Brain microvascular endothelial cell (primary cell): Measurements from ENCODE around the gene NFATC2IP.
"Not testable (repeated sequence)": the region's sequence is repeated elsewhere in the genome, so short reads cannot be mapped to it uniquely, and the experiment has no call there.

ENCODE experiments used
- DNase-seq: peaks from one replicate; pipeline ENCODE4 v3.0.0-alpha.2; 2020
- H3K27ac ChIP-seq: fragments of 250-450 bp; sonication (Bioruptor Pico); 2 replicates; pipeline ENCODE4 v1.5.1; 2020; ENCODE audit warnings: mild to moderate bottlenecking, moderate library complexity
- H3K27me3 ChIP-seq: fragments of 250-450 bp; sonication (Bioruptor Pico); replicated peaks from 2 replicates; pipeline ENCODE4 v1.5.1; 2020; ENCODE audit warnings: mild to moderate bottlenecking
- H3K36me3 ChIP-seq: fragments of 250-450 bp; sonication (Bioruptor Pico); replicated peaks from 2 replicates; pipeline ENCODE4 v1.5.1; 2020; ENCODE audit warnings: mild to moderate bottlenecking
- H3K4me3 ChIP-seq: 2 replicates; pipeline ENCODE4 v1.5.1; 2011; ENCODE audit warnings: low read depth, mild to moderate bottlenecking, control low read depth, low read length, moderate library complexity
- CTCF ChIP-seq: IDR thresholded peaks from 2 replicates; pipeline ENCODE4 v1.5.1; 2011; ENCODE audit warnings: low read depth, mild to moderate bottlenecking, moderate library complexity, low read length, control low read depth, inconsistent platforms; ENCODE audit errors: missing control alignments
- in situ Hi-C: cut with HindIII; loops from 2 replicates; pipeline ENCODE4 v1.10.0; 2017; ENCODE audit warnings: low sequenced_read_pairs, low pct_ligation_motif_present

The NFATC2IP gene

DNA sequence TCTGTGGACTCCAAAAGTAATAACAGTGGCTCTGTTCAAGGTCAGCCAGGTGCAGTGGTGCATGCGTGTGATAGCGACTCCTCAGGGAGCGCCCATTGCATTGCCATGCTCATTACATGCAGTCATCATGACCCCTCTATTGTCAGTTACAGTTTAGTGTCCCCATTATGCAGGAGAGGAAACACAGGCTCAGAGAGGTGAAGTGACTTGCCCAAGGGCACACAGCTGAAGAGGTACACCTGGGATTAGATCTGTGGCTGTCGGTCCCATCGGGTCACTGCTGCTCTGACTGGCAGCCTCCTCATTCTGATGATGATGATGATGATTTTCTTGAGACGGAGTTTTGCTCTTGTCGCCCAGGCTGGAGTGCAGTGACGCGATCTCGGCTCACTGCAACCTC is 41.8 kb downstream of the NFATC2IP start:
- TF ChIP-seq CTCF: no peak
- in situ Hi-C loops: no loop called here
- Histone ChIP-seq H3K4me3 (no peak overlapping the region), H3K36me3 (peaks cover 5% of the 10 kb centered on the region), H3K27me3 (no peaks in the 10 kb centered on the region), H3K27ac (no peak overlapping the region)
- no peak for DNase-seq

- no peak for DNase-seq
- H3K36me3 ChIP-seq: no peaks in the 10 kb centered on the region
- no peak for TF ChIP-seq CTCF
- H3K27me3 ChIP-seq: no peaks in the 10 kb centered on the region
- in situ Hi-C loops: no loop called here
- H3K27ac ChIP-seq: no peak overlapping the region
- no peak overlapping the region for H3K4me3 ChIP-seq
These were observed 48.1 kb downstream of the NFATC2IP start for GRCh38 chr16:28998837-28999236.

DNA sequence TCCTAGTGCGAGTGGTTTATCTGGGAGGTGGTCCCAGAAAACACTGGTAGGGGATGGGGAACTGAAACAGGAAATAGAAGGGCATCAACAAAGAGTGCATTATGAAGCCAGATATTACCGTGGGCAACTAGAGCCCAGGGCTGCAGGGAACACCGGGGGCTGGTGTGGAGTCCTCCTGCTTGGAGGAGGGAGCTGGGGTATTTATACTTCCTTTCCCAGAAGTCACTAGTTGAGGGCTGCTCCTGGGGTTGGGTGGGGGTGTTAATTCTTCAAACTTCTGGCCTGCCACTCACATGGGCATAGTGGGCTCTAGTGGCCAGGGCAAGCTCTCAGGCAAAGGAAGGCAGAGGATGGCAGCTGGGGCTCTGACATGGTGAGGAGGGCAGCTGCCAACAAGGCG is 48.8 kb downstream of the NFATC2IP start:
- H3K36me3 ChIP-seq: no peaks in the 10 kb centered on the region
- no peak overlapping the region for H3K4me3 ChIP-seq
- H3K27me3 ChIP-seq: no peaks in the 10 kb centered on the region
- no peak for DNase-seq
- in situ Hi-C loops: no loop called here
- H3K27ac ChIP-seq: no peak overlapping the region
- no peak for TF ChIP-seq CTCF

GRCh38 chr16:29000019-29000418 is 49.3 kb downstream of the NFATC2IP start:
- H3K36me3 ChIP-seq: no peaks in the 10 kb centered on the region
- no peaks in the 10 kb centered on the region for H3K27me3 ChIP-seq
- in situ Hi-C loops: no loop called here
- H3K4me3 ChIP-seq: no peak overlapping the region
- DNase-seq: no peak
- H3K27ac ChIP-seq: no peak overlapping the region
- no peak for TF ChIP-seq CTCF

- in situ Hi-C loops, DNase-seq, H3K27ac ChIP-seq, H3K27me3 ChIP-seq, H3K4me3 ChIP-seq, H3K36me3 ChIP-seq: not testable (repeated sequence)
These were observed 53.9 kb downstream of the NFATC2IP start for GRCh38 chr16:29004496-29005139.

DNA sequence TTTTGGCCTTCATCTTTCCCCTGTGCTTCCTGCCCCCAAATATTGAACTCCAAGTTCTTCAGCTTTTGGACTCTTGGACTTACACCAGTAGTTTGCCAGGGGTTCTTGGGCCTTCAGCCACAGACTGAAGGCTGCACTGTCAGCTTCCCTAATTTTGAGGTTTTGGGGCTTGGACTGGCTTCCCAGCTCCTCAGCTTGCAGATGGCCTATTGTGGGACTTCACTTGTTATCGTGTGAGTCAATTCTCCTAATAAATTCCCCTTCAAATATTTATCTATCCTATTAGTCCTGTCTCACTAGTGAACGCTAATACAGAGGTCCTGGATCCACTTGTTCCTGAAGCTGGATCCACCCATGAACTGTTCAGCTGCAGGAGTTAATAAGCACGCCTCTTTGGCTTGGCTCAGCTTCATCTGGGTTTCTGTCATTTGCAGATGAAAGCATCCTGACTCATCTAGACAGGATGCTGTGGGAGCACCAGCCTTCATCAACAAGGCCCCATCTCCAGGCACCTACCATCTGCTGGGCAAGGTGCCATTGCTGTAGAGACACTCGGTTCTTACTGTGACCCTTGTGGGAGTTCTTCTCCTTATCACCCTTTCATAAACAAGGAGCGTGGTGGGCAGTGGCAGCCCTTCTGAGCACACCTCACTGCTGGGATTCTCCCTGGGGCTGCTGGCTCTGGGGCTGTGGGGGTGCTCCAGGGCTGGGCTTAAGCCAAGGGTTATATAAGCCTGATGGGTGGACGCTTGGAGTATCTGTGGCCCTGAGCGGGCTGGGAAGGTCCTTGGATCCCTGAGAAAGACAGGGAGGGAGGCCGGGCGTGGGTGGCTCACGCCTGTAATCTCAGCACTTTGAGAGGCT is 57.2 kb downstream of the NFATC2IP start:
- no peak for TF ChIP-seq CTCF
- no peak overlapping the region for H3K27ac ChIP-seq
- no peaks in the 10 kb centered on the region for H3K27me3 ChIP-seq
- no peaks in the 10 kb centered on the region for H3K36me3 ChIP-seq
- in situ Hi-C loops: no loop called here
- H3K4me3 ChIP-seq: no peak overlapping the region
- peak; percentile 61 for DNase-seq
